Thoracic aorta (tissue), 2 donors: ENCODE results near the gene NACC1. TPM values are rescaled to one million over a fixed set of nuclear protein-coding genes. Genes with fewer than 3 reads are reported as not detected.

Experiments used
- ATAC-seq: fragments of 150-250 bp; one replicate; pipeline ENCODE4 v1.8.0; 2017; ENCODE audit warnings: low read depth; ENCODE audit not compliant: insufficient number of reproducible peaks, low FRiP score
- DNase-seq: peaks from one replicate; pipeline ENCODE4 v3.0.0-alpha.2; 2020; ENCODE audit warnings: low spot score
- H3K27ac ChIP-seq, 2 donors: fragments of 200-600 bp; sonication (generic); 1 replicate in 1 of 2; 2 replicates in 1 of 2; pipeline ENCODE4 v1.5.1; 2016; ENCODE audit warnings: mild to moderate bottlenecking in 2 of 2, moderate library complexity in 2 of 2
- H3K27me3 ChIP-seq: fragments of 200-600 bp; sonication (generic); replicated peaks from 2 replicates; pipeline ENCODE4 v1.6.0; 2016; ENCODE audit warnings: mild to moderate bottlenecking; ENCODE audit not compliant: insufficient read depth
- H3K36me3 ChIP-seq: fragments of 200-600 bp; sonication (generic); one replicate; pipeline ENCODE4 v1.5.1; 2016
- H3K4me1 ChIP-seq, 2 donors: fragments of 200-600 bp; sonication (generic); 1 replicate in 1 of 2; 2 replicates in 1 of 2; pipeline versions ENCODE4 v1.5.1 to v1.6.0; 2016; ENCODE audit warnings: low read depth in 2 of 2, mild to moderate bottlenecking in 1 of 2; ENCODE audit not compliant: control insufficient read depth in 1 of 2
- H3K4me3 ChIP-seq: fragments of 200-600 bp; sonication (generic); 2 replicates; pipeline ENCODE4 v1.5.1; 2016; ENCODE audit warnings: mild to moderate bottlenecking
- H3K9me3 ChIP-seq: fragments of 200-600 bp; sonication (generic); 2 replicates; pipeline ENCODE4 v1.5.1; 2016
- total RNA-seq, 2 donors: library from RNA; depleted of rRNA; stranded (reverse); fragments of >200 nt; gene quantifications; one replicate each; pipeline versions ENCODE4 v1.1.0 to v1.2.3, GENCODE V29; 2016
- TF ChIP-seq, protein P1 (sequence below): fragments of 200-600 bp; sonication (generic); IDR thresholded peaks from one replicate; pipeline ENCODE4 v1.5.1; 2019; ENCODE audit warnings: antibody characterized with exemption

Gene NACC1
- total RNA-seq, 2 donors from 2014 or later, result 27.2 to 28.8 TPM

GRCh38 chr19:13100841-13101589 lies 17.0 kb upstream of the NACC1 start:
- TF ChIP-seq, protein P1, sequence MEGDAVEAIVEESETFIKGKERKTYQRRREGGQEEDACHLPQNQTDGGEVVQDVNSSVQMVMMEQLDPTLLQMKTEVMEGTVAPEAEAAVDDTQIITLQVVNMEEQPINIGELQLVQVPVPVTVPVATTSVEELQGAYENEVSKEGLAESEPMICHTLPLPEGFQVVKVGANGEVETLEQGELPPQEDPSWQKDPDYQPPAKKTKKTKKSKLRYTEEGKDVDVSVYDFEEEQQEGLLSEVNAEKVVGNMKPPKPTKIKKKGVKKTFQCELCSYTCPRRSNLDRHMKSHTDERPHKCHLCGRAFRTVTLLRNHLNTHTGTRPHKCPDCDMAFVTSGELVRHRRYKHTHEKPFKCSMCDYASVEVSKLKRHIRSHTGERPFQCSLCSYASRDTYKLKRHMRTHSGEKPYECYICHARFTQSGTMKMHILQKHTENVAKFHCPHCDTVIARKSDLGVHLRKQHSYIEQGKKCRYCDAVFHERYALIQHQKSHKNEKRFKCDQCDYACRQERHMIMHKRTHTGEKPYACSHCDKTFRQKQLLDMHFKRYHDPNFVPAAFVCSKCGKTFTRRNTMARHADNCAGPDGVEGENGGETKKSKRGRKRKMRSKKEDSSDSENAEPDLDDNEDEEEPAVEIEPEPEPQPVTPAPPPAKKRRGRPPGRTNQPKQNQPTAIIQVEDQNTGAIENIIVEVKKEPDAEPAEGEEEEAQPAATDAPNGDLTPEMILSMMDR, result no peak
- Histone ChIP-seq H3K9me3 (no peaks in the 10 kb centered on the region), H3K36me3 (peaks cover 1% of the 10 kb centered on the region), H3K27ac (peak overlapping the region in 1 of 2 donors; percentile 33), H3K4me3 (peak overlapping the region; percentile 65), H3K4me1 (peaks cover 15 to 52% of the 10 kb centered on the region in 2 donors), H3K27me3 (no peaks in the 10 kb centered on the region)
- ATAC-seq (no peak), DNase-seq (no peak)

DNA sequence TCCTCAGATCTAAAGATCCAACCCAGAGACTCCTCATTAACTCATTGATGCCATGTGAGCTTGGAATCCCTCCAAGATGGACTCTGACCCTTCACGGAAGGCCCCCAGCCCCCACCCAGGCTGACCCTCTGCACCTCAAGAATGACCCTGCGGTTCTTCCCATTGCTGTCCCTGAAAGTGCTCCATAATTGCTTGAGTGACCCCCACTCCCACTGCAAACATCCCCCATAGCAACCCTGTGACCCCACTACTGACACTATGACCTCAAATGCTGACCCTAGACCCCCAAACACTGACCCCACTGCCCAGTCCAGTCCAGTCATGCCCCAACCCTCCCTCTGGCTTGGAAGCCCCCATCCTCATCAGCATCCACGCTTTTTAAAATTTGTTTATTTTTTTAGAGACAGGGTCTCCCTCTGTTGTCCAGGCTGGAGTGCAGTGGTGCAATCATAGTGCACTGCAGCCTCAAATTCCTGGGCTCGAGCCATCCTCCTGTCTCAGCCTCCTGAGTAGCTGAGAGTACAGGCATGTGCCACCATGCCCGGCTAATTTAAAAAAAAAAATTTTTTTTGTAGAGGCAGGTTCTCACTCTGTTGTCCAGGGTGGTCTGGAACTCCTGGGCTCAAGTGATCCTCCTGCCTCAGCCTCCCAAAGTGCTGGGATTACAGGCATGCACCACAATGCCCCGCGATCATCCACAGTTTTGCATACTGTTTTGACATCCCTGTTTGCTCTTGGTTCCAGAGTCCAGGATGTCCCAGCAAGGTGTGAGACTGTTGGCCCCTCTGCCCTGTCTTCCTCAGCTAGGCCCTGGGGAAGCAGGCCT lies 16.3 kb upstream of the NACC1 start:
- H3K27me3 ChIP-seq, result no peaks in the 10 kb centered on the region
- H3K27ac ChIP-seq, result peak overlapping the region; percentile 82 to 84
- ATAC-seq (no peak), DNase-seq (no peak)
- H3K9me3 ChIP-seq, result no peaks in the 10 kb centered on the region
- TF ChIP-seq, protein P1, result no peak
- no peaks in the 10 kb centered on the region for H3K36me3 ChIP-seq
- H3K4me3 ChIP-seq, result peak overlapping the region; percentile 65
- H3K4me1 ChIP-seq, result peaks cover 13 to 44% of the 10 kb centered on the region in 2 donors

GRCh38 chr19:13102416-13102665 lies 15.7 kb upstream of the NACC1 start:
- Histone ChIP-seq H3K9me3 (no peaks in the 10 kb centered on the region), H3K27ac (peak overlapping the region; percentile 82 to 84), H3K36me3 (no peaks in the 10 kb centered on the region), H3K4me1 (peaks cover 13 to 43% of the 10 kb centered on the region in 2 donors), H3K27me3 (no peaks in the 10 kb centered on the region), H3K4me3 (peak overlapping the region; percentile 65)
- DNase-seq (no peak), ATAC-seq (peak; percentile 8)
- TF ChIP-seq, protein P1, result no peak

DNA sequence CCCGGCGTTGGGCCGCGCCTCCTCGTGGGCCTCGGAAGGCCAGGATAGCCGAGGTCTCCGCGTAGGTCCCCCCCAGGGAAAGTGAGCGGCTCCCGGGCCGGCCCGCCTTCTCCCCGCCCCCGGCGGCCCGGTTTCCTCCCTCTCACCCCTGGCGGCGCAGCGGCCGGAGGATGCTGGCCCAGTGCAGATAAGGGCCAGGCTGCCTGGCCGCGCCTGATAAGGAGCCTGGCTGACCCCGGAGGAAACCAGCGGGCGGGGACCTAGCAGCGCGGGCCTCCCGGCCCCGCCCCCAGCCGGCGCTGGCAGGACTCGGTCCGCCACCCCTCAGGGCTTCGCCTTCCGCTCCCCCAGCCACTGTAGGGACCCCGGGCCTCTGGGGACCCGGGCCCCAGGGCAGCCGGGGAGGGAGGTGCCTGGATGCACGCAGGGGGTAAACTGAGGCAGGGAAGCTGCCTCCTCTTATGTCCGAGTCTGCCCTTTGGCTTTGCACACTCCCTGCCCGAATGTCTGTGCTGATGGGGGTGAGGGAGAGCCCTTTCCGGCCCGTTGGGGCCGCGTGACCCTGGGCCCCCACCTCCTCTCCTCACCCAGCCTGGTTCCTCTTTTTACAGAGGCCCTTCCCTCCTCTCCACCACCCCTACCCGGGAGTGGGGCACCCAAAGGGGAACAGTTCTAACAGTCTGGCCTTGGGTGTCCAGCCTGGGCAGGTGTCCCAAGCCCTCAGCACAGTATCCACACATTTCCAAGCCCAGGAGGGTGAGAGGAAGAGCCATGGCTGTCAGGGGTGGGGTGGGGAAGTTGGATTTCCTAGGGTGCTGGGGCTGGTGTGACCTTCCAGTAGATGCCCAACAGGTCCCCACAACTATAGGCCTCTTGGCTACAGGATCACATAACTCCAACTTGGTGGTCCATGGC lies 15.1 kb upstream of the NACC1 start, which contains the start of gene LYL1:
TSS of gene LYL1 (minus strand) at position 193 of the 915 bp plus-strand sequence. CDS start 1,687 bp downstream, outside the sequence.
- H3K9me3 ChIP-seq, result no peaks in the 10 kb centered on the region
- DNase-seq (no peak), ATAC-seq (peak; percentile 5)
- H3K4me1 ChIP-seq, result peaks cover 13 to 43% of the 10 kb centered on the region in 2 donors
- H3K27ac ChIP-seq, result peak within 1 kb of the TSS; percentile 82 to 84
- TF ChIP-seq, protein P1, result no peak
- no peaks in the 10 kb centered on the region for H3K36me3 ChIP-seq
- H3K4me3 ChIP-seq, result peak within 1 kb of the TSS; percentile 65
- H3K27me3 ChIP-seq, result no peaks in the 10 kb centered on the region
